ENCODE results near the gene PLB1. TPM values are rescaled to one million over a fixed set of nuclear protein-coding genes. Genes with fewer than 3 reads are reported as not detected.

PLB1 gene
- polyA plus RNA-seq, 1 experiment = 0.38 TPM

DNA sequence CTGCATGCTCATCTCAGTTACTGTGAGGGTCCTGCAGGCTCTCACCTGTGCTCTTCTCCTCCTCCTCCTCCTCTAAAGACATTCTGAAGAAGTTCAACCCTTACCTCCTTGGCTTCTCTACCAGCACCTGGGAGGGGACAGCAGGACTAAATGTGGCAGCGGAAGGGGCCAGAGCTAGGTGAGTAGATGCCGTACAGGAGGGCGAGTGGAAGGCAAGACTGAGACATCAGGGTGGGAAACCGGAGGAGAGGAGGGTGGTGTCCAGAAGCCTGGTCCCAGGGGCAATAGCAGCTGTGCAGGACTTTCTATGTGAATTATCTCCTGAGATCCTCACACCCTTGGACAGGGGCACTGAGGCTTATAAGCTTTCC is 124.9 kb downstream of the PLB1 start:
- no peaks in the 10 kb centered on the region for H3K36me3 ChIP-seq (ENCODE audit: control insufficient read depth, insufficient read depth, low read length)
- no peak for TF ChIP-seq CTCF (IDR thresholded peaks at IDR 0.05; ENCODE audit: insufficient read depth, low read depth, low read length)
- DNase-seq (ENCODE audit: low read depth) = no peak
- no peak overlapping the region for H3K4me3 ChIP-seq (ENCODE audit: low read depth, low read length)
- ChIA-PET CTCF (interaction anchor here (1.3 to 3.6 kb wide), 3 partner anchors 10 to 25 kb away, joined by 3 to 25 read pairs (median 4); no protein-coding TSS in a partner anchor), POLR2A (no interaction called here)
- H3K27me3 ChIP-seq (ENCODE audit: control insufficient read depth, insufficient read depth, low read length) = no peaks in the 10 kb centered on the region

GRCh38 chr2:28621172-28622100 is 125.6 kb downstream of the PLB1 start:
- POLR2A ChIA-PET = no interaction called here
- H3K27me3 ChIP-seq (ENCODE audit: control insufficient read depth, insufficient read depth, low read length) = no peaks in the 10 kb centered on the region
- peak; percentile 81 for DNase-seq (ENCODE audit: low read depth)
- TF ChIP-seq CTCF (IDR thresholded peaks at IDR 0.05; ENCODE audit: insufficient read depth, low read depth, low read length) = peak; percentile 43
- H3K36me3 ChIP-seq (ENCODE audit: control insufficient read depth, insufficient read depth, low read length) = no peaks in the 10 kb centered on the region
- H3K4me3 ChIP-seq (ENCODE audit: low read depth, low read length) = no peak overlapping the region
- CTCF ChIA-PET = interaction anchor here (1.3 to 3.6 kb wide), 3 partner anchors 10 to 26 kb away, joined by 3 to 25 read pairs (median 4); no protein-coding TSS in a partner anchor

- ChIA-PET CTCF (interaction anchor here (3.6 kb wide), 1 partner anchor 27 kb away, joined by 25 read pairs; no protein-coding TSS in a partner anchor), POLR2A (no interaction called here)
- DNase-seq (ENCODE audit: low read depth) = no peak
- Histone ChIP-seq H3K36me3 (ENCODE audit: control insufficient read depth, insufficient read depth, low read length) (no peaks in the 10 kb centered on the region), H3K4me3 (ENCODE audit: low read depth, low read length) (no peak overlapping the region), H3K27me3 (ENCODE audit: control insufficient read depth, insufficient read depth, low read length) (no peaks in the 10 kb centered on the region)
- no peak for TF ChIP-seq CTCF (IDR thresholded peaks at IDR 0.05; ENCODE audit: insufficient read depth, low read depth, low read length)
Observed at GRCh38 chr2:28622101-28622499, 126.2 kb downstream of the PLB1 start.

DNA sequence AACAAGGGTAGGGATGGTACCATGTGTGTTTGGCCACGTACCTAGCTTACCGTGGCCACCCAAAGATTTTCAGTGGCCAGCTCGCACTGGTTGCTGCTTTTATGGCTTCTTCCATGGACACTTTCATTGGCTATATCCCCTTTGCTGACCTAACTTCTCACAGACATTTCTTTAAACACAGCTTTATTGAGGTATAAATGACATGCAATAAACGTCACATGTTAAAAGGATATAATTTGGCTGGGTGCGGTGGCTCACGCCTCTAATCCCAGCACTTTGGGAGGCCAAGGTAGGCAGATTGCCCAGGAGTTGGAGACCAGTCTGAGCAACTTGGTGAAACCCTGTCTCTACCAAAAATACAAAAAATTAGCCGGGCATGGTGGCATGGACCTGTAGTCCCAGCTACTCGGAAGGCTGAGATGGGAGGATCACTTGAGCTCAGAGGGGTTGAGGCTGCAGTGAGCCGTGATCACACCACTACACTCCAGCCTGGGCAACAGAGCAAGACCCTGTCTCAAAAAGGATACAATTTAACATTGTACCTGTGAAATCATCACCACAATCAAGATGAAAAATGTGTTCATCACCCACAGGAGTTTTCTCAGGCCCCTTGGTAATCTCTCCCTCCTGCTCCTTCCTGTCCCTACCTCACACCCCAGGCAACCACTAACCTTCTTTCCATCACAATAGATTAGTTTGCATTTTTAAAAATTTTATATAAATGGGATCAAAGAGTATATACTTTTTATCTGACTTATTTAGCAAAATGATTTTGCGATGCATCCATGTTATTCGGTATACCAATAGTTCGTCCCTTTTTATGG is 127.9 kb downstream of the PLB1 start:
- Histone ChIP-seq H3K27me3 (ENCODE audit: control insufficient read depth, insufficient read depth, low read length) (no peaks in the 10 kb centered on the region), H3K4me3 (ENCODE audit: low read depth, low read length) (no peak overlapping the region), H3K36me3 (ENCODE audit: control insufficient read depth, insufficient read depth, low read length) (no peaks in the 10 kb centered on the region)
- no peak for TF ChIP-seq CTCF (IDR thresholded peaks at IDR 0.05; ENCODE audit: insufficient read depth, low read depth, low read length)
- POLR2A ChIA-PET = no interaction called here
- DNase-seq (ENCODE audit: low read depth) = no peak
- CTCF ChIA-PET = interaction anchor here (1.0 to 3.6 kb wide), 2 partner anchors 12 to 28 kb away, joined by 3 to 25 read pairs; no protein-coding TSS in a partner anchor

DNA sequence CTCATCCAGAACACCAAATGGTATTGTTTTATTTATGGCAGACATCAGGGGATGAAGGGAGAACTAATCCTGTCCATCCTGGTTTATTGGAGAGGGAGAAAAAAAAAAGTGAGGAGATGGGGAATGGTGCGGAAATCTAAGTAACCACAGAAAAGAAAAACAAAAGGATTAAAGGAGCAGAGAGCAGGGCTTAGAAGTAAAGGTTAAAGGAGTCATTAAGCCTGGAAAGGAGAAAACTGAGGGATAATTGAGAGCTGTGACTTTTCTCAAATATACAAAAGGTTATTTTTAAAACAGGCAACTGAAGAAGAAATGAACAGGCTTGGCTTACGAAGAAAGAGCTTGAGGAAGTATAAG is 128.6 kb downstream of the PLB1 start:
- no peak for TF ChIP-seq CTCF (IDR thresholded peaks at IDR 0.05; ENCODE audit: insufficient read depth, low read depth, low read length)
- ChIA-PET POLR2A (no interaction called here), CTCF (interaction anchor here (1.5 kb wide), 1 partner anchor 30 kb away, joined by 6 read pairs; no protein-coding TSS in a partner anchor)
- Histone ChIP-seq H3K27me3 (ENCODE audit: control insufficient read depth, insufficient read depth, low read length) (no peaks in the 10 kb centered on the region), H3K4me3 (ENCODE audit: low read depth, low read length) (no peak overlapping the region), H3K36me3 (ENCODE audit: control insufficient read depth, insufficient read depth, low read length) (no peaks in the 10 kb centered on the region)
- DNase-seq (ENCODE audit: low read depth) = no peak
